IMR-90 (cell line): Measurements from ENCODE around the gene DIAPH1. TPM values are rescaled to one million over a fixed set of nuclear protein-coding genes. Genes with fewer than 3 reads are reported as not detected.

Source experiments
- ATAC-seq: fragments of 200-7000 bp; cut with Tn5 transposase; 2 replicates; pipeline ENCODE4 v1.9.1; 2020; ENCODE audit warnings: low read depth, mild to moderate bottlenecking, moderate library complexity
- BruUV-seq: library from RNA; stranded (reverse); fragments of 400-500 nt; replicated peaks from 2 replicates; lab custom pipeline; 2021; lab: Mats Ljungman, UMichigan
- CTCF ChIA-PET: fragments of 300-600 bp; formaldehyde crosslinking; extraction: SDS; loops from one replicate; lab custom pipeline; 2021; ENCODE audit warnings: antibody characterized with exemption; lab: Yijun Ruan, JAX
- POLR2A ChIA-PET: fragments of 300-600 bp; sonication (Branson Sonifier 250); formaldehyde crosslinking; loops from one replicate; lab custom pipeline; 2022; ENCODE audit warnings: antibody characterized with exemption; ENCODE audit not compliant: unreplicated experiment; lab: Charles Lee
- DNase-seq: peaks from one replicate; pipeline ENCODE4 v3.0.0; 2013
- H2AFZ ChIP-seq: replicated peaks from 2 replicates; pipeline ENCODE3; 2013; ENCODE audit warnings: low read length, mild to moderate bottlenecking; ENCODE audit not compliant: poor library complexity
- H2AK5ac ChIP-seq: 2 replicates; pipeline ENCODE4 v1.6.1; 2013; ENCODE audit warnings: low read depth, low read length, inconsistent platforms
- H2AK9ac ChIP-seq: replicated peaks from 2 replicates; pipeline ENCODE3; 2013; ENCODE audit warnings: mild to moderate bottlenecking, low read depth, low read length, moderate library complexity; ENCODE audit not compliant: poor library complexity
- H2BK120ac ChIP-seq: 2 replicates; pipeline ENCODE4 v1.6.1; 2013; ENCODE audit warnings: low read depth, low read length, inconsistent platforms
- H2BK15ac ChIP-seq: 3 replicates; pipeline ENCODE4 v1.6.1; 2013; ENCODE audit warnings: low read depth, low read length, inconsistent platforms
- H2BK20ac ChIP-seq: 2 replicates; pipeline ENCODE4 v1.6.1; 2013; ENCODE audit warnings: low read depth, mild to moderate bottlenecking, inconsistent platforms, low read length, moderate library complexity
- H2BK5ac ChIP-seq: 2 replicates; pipeline ENCODE4 v1.6.1; 2013; ENCODE audit warnings: mild to moderate bottlenecking, low read depth, low read length, inconsistent platforms; ENCODE audit not compliant: poor library complexity, severe bottlenecking
- H3K14ac ChIP-seq: replicated peaks from 2 replicates; pipeline ENCODE4 v1.6.1; 2013; ENCODE audit warnings: low read depth, low read length, inconsistent platforms
- H3K18ac ChIP-seq: 2 replicates; pipeline ENCODE4 v1.6.1; 2013; ENCODE audit warnings: low read depth, low read length, control low read depth
- H3K23ac ChIP-seq: 2 replicates; pipeline ENCODE4 v1.6.1; 2013; ENCODE audit warnings: low read depth, low read length, inconsistent platforms
- H3K27ac ChIP-seq: 2 replicates; pipeline ENCODE4 v1.5.1; 2013; ENCODE audit warnings: mild to moderate bottlenecking, control low read depth, low read length; ENCODE audit not compliant: insufficient read depth
- H3K27me3 ChIP-seq: 2 replicates; pipeline ENCODE4 v1.6.1; 2013; ENCODE audit warnings: low read length; ENCODE audit not compliant: control insufficient read depth, insufficient read depth
- H3K36me3 ChIP-seq: 2 replicates; pipeline ENCODE4 v1.6.1; 2013; ENCODE audit warnings: low read length, mixed read lengths; ENCODE audit not compliant: control insufficient read depth, insufficient read depth
- H3K4ac ChIP-seq: 2 replicates; pipeline ENCODE4 v1.6.1; 2013; ENCODE audit warnings: low read depth, low read length, inconsistent platforms
- H3K4me1 ChIP-seq: 2 replicates; pipeline ENCODE4 v1.6.1; 2013; ENCODE audit warnings: low read length, mixed read lengths; ENCODE audit not compliant: control insufficient read depth, insufficient read depth
- H3K4me2 ChIP-seq: 2 replicates; pipeline ENCODE4 v1.6.1; 2013; ENCODE audit warnings: low read depth, mild to moderate bottlenecking, control low read depth, low read length, moderate library complexity
- H3K4me3 ChIP-seq: 2 replicates; pipeline ENCODE4 v1.5.1; 2013; ENCODE audit warnings: low read depth, mild to moderate bottlenecking, control low read depth, low read length, moderate library complexity; ENCODE audit not compliant: insufficient read depth
- H3K56ac ChIP-seq: 2 replicates; pipeline ENCODE4 v1.6.1; 2013; ENCODE audit warnings: low read length, inconsistent platforms; ENCODE audit not compliant: insufficient read depth; ENCODE audit errors: extremely low read depth
- H3K79me1 ChIP-seq, 2 experiments: 2 replicates each; pipeline ENCODE4 v1.6.1; 2013; ENCODE audit warnings: low read length in 2 of 2, inconsistent platforms in 1 of 2, low read depth in 1 of 2
- H3K9ac ChIP-seq: 2 replicates; pipeline ENCODE4 v1.6.1; 2013; ENCODE audit warnings: low read depth, low read length, control low read depth
- H3K9me1 ChIP-seq: 2 replicates; pipeline ENCODE4 v1.6.1; 2013; ENCODE audit warnings: low read length, inconsistent platforms; ENCODE audit not compliant: insufficient read depth
- H3K9me3 ChIP-seq: 2 replicates; pipeline ENCODE4 v1.6.1; 2013; ENCODE audit warnings: low read length; ENCODE audit not compliant: control insufficient read depth, insufficient read depth
- H4K20me1 ChIP-seq: 2 replicates; pipeline ENCODE4 v1.6.1; 2013; ENCODE audit warnings: low read length, inconsistent platforms; ENCODE audit not compliant: insufficient read depth
- H4K5ac ChIP-seq: 2 replicates; pipeline ENCODE4 v1.6.1; 2013; ENCODE audit warnings: mild to moderate bottlenecking, low read depth, low read length, control low read depth
- H4K8ac ChIP-seq, 2 experiments: 2 replicates each; pipeline ENCODE4 v1.6.1; 2013; ENCODE audit warnings: low read depth in 2 of 2, low read length in 2 of 2, control low read depth in 1 of 2, inconsistent platforms in 1 of 2
- H4K91ac ChIP-seq: 2 replicates; pipeline ENCODE4 v1.6.1; 2013; ENCODE audit warnings: low read depth, low read length, inconsistent platforms; ENCODE audit not compliant: insufficient read depth
- BHLHE40 ChIP-seq: fragments of 150-350 bp; IDR thresholded peaks from 2 replicates; pipeline ENCODE4 v1.6.1; 2016; ENCODE audit warnings: mild to moderate bottlenecking, low read depth, low read length
- CEBPB ChIP-seq: IDR thresholded peaks from 2 replicates; pipeline ENCODE4 v1.6.1; 2012; ENCODE audit warnings: low read depth, low read length, improper control_type of control experiment
- ELK1 ChIP-seq: fragments of 150-350 bp; IDR thresholded peaks from 2 replicates; pipeline ENCODE4 v1.6.1; 2016; ENCODE audit warnings: low read depth, mild to moderate bottlenecking, low read length, moderate library complexity, borderline replicate concordance
- FOS ChIP-seq: fragments of 150-350 bp; IDR thresholded peaks from 2 replicates; pipeline ENCODE4 v1.6.1; 2016; ENCODE audit warnings: low read depth, low read length
- MAFK ChIP-seq: IDR thresholded peaks from 2 replicates; pipeline ENCODE4 v1.6.1; 2012; ENCODE audit warnings: low read depth, low read length, improper control_type of control experiment
- MXI1 ChIP-seq: IDR thresholded peaks from 2 replicates; pipeline ENCODE4 v1.6.1; 2012; ENCODE audit warnings: low read depth, mild to moderate bottlenecking, low read length, moderate library complexity, borderline replicate concordance
- NFE2L2 ChIP-seq: fragments of 150-350 bp; IDR thresholded peaks from 2 replicates; pipeline ENCODE4 v1.6.1; 2016; ENCODE audit warnings: low read depth, mild to moderate bottlenecking, low read length
- POLR2A ChIP-seq: IDR thresholded peaks from 2 replicates; pipeline ENCODE4 v1.6.1; 2012; ENCODE audit warnings: mild to moderate bottlenecking, low read depth, low read length
- RAD21 ChIP-seq: IDR thresholded peaks from 2 replicates; pipeline ENCODE4 v1.6.1; 2012; ENCODE audit warnings: low read length, improper control_type of control experiment
- RCOR1 ChIP-seq: IDR thresholded peaks from 2 replicates; pipeline ENCODE4 v1.6.1; 2012; ENCODE audit warnings: mild to moderate bottlenecking, low read length, improper control_type of control experiment; ENCODE audit not compliant: insufficient replicate concordance
- RFX5 ChIP-seq: IDR thresholded peaks from 2 replicates; pipeline ENCODE4 v1.8.0; 2012; ENCODE audit warnings: low read depth, mild to moderate bottlenecking, low read length, moderate library complexity
- SMC3 ChIP-seq: fragments of 150-350 bp; IDR thresholded peaks from 2 replicates; pipeline ENCODE4 v1.6.1; 2016; ENCODE audit warnings: low read depth, mild to moderate bottlenecking, antibody characterized with exemption, low read length, moderate library complexity
- USF2 ChIP-seq: fragments of 150-350 bp; IDR thresholded peaks from 2 replicates; pipeline ENCODE4 v1.6.1; 2017; ENCODE audit warnings: mild to moderate bottlenecking, antibody characterized with exemption, low read length, low read depth
- WGBS, 2 experiments: methylation state at CpG; one replicate each; pipeline versions ENCODE4 v1.1.5 to v1.1.7; 2013; ENCODE audit warnings: missing lambda C conversion rate in 2 of 2; ENCODE audit not compliant: insufficient read length in 1 of 2; ENCODE audit errors: extremely low coverage in 2 of 2; 5-methylcytosine and 5-hydroxymethylcytosine counted together
- dilution Hi-C: fragments of 300-500 bp; cut with HindIII; formaldehyde crosslinking; loops from one replicate; pipeline ENCODE4 v1.14.3; 2018; ENCODE audit warnings: low sequenced_read_pairs; ENCODE audit not compliant: unreplicated experiment
- in situ Hi-C: fragments of 300-500 bp; cut with MboI; formaldehyde crosslinking; loops from 3 replicates; pipeline ENCODE4 v1.14.3; 2019; ENCODE audit warnings: low sequenced_read_pairs, inconsistent platforms, mixed read lengths
- intact Hi-C: fragments of 100-400 bp; cut with micrococcal nuclease; formaldehyde crosslinking; loops from 2 replicates; pipeline ENCODE4 v1.10.0; 2022
- polyA plus RNA-seq, 3 experiments: library from polyadenylated mRNA; depleted of rRNA; stranded (reverse); fragments of >200 nt; gene quantifications; 2 replicates each; pipeline ENCODE4 v1.2.3, GENCODE V29; 2012; ENCODE audit warnings: low replicate concordance in 1 of 3
- total RNA-seq: library from RNA; depleted of rRNA; stranded (reverse); fragments of >200 nt; gene quantifications from 2 replicates; pipeline ENCODE4 v1.2.3, GENCODE V29; 2012
- TF ChIP-seq, protein P1 (sequence below): conservative IDR thresholded peaks from 2 replicates; pipeline ENCODE4 v1.5.1; 2012; ENCODE audit warnings: mild to moderate bottlenecking, low read depth, low read length, improper control_type of control experiment

The DIAPH1 gene
- total and polyA plus RNA-seq, 2 of the 4 experiments (the other 2 are of a cell fraction), result 12.0 to 37.4 TPM

GRCh38 chr5:141523991-141524390 is 94.8 kb downstream of the DIAPH1 start (continued):
- no peak for TF ChIP-seq RFX5

DNA sequence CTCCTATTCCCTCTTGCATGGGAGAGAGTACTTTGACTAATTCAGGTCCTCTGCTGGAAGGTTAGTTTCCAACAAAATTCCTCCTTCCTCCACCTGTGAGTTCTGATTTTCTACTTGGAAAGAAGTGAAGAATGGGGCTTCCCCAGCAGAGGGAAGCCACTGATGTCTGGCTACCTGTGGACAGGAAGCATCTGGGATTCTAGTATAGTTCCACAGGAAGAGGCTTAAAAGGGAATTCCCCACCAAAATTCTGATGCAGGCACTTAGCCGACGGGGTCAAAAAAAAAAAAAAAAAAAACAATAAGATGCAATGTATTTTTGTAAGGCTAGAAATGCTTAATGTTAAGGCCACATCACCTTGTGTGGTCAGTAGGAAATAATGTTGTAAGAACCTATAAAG is 96.5 kb downstream of the DIAPH1 start:
- H2AK9ac ChIP-seq, result no peak overlapping the region
- no peak overlapping the region for H3K56ac ChIP-seq
- no peaks in the 10 kb centered on the region for H4K20me1 ChIP-seq
- intact Hi-C loops, result no loop called here
- WGBS, 2 experiments, result no CpG with 5 or more reads among the region's 2 CpGs
- peak overlapping the region; percentile 42; the same call in 1 of the 2 replicates for H3K4ac ChIP-seq
- no peak overlapping the region; the same call in 1 of the 2 replicates for H2AK5ac ChIP-seq
- H3K4me3 ChIP-seq, result no peak overlapping the region
- H3K23ac ChIP-seq, result no peak overlapping the region
- no peaks in the 10 kb centered on the region for H3K27me3 ChIP-seq
- POLR2A ChIA-PET, result no interaction called here
- no peak overlapping the region for H3K27ac ChIP-seq
- in situ Hi-C loops, result loop anchor here (5.0 kb wide), 1 partner anchor 45 kb away; the partner anchor contains the start of gene PCDHGC3
- H4K91ac ChIP-seq, result no peak overlapping the region
- peaks cover 37% of the 10 kb centered on the region for H3K4me1 ChIP-seq
- no peak overlapping the region for H2AFZ ChIP-seq
- no peak overlapping the region for H2BK5ac ChIP-seq
- peaks cover 19% of the 10 kb centered on the region for H3K9me1 ChIP-seq
- H3K18ac ChIP-seq, result no peak overlapping the region
- H2BK20ac ChIP-seq, result peak overlapping the region; percentile 2; the same call in 1 of the 2 replicates
- H3K14ac ChIP-seq, result no peak overlapping the region
- BruUV-seq, result no TSS peak
- peak overlapping the region; percentile 39; the same call in 1 of the 3 replicates for H2BK15ac ChIP-seq
- peaks cover 6 to 37% of the 10 kb centered on the region in 2 experiments; a peak in 3 of 4 replicates for H3K79me1 ChIP-seq
- H3K9ac ChIP-seq, result no peak overlapping the region
- DNase-seq, result no peak
- no peak overlapping the region for H4K8ac ChIP-seq
- no peak overlapping the region for H4K5ac ChIP-seq
- no peaks in the 10 kb centered on the region; the same call in 1 of the 2 replicates for H3K36me3 ChIP-seq
- no peak overlapping the region; the same call in 1 of the 2 replicates for H2BK120ac ChIP-seq
- dilution Hi-C loops, result no loop called here
- H3K9me3 ChIP-seq, result no peaks in the 10 kb centered on the region
- no peak overlapping the region for H3K4me2 ChIP-seq
- CTCF ChIA-PET, result interaction anchor here (1.3 to 3.8 kb wide), 3 partner anchors 35 to 101 kb away, joined by 3 to 19 read pairs (median 6); partner anchors contain the start of gene PCDHGA11
- ATAC-seq, result no peak
- TF ChIP-seq ELK1 (no peak), MAFK (no peak), CEBPB (no peak), SMC3 (no peak), RCOR1 (no peak), RFX5 (no peak), NFE2L2 (no peak), BHLHE40 (no peak), MXI1 (no peak), FOS (no peak), POLR2A (no peak), RAD21 (no peak), USF2 (no peak)
- TF ChIP-seq, protein P1, sequence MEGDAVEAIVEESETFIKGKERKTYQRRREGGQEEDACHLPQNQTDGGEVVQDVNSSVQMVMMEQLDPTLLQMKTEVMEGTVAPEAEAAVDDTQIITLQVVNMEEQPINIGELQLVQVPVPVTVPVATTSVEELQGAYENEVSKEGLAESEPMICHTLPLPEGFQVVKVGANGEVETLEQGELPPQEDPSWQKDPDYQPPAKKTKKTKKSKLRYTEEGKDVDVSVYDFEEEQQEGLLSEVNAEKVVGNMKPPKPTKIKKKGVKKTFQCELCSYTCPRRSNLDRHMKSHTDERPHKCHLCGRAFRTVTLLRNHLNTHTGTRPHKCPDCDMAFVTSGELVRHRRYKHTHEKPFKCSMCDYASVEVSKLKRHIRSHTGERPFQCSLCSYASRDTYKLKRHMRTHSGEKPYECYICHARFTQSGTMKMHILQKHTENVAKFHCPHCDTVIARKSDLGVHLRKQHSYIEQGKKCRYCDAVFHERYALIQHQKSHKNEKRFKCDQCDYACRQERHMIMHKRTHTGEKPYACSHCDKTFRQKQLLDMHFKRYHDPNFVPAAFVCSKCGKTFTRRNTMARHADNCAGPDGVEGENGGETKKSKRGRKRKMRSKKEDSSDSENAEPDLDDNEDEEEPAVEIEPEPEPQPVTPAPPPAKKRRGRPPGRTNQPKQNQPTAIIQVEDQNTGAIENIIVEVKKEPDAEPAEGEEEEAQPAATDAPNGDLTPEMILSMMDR, result no peak
